ENCODE results near the gene PCGF6.
"Not testable (repeated sequence)": the region's sequence is repeated elsewhere in the genome, so short reads cannot be mapped to it uniquely, and the experiment has no call there.

Gene PCGF6

DNA sequence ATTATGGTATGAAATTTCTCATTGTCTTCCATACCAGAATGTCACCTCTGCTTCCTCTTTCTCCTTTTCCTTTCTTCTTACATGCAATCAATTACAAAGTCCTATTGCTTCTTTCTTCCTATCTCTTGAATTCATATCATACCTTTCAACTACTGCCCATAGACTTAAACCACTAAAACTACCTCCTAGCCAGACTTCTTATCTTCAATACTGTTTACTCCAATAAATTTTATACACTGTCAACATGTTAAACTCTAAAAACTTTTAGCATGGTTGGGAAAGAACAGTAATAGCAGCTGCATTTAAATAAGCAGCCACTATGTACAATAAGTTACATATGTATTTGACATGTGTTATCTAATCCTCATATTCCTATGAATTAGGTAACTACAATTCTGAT lies 34.9 kb downstream of the PCGF6 start:
- DNase-seq (ENCODE audit: low spot score), result no peak

DNA sequence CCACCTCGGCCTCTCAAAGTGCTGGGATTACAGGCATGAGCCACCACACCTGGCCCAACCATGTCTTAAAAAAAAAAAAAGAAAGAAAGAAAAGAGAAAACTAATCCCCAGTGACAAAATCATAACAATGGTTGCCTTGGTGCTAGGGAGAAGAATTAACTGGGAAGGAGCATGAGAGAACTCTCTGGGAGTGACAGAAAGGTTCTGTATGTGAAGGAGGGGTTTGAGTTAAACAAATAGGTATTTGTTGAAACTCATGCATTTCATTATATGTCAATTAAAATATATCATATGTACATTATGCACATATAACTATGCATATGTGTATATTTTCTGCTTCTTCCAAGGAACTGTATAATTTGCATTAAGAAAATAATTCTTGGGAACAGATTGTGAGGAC lies 40.7 kb downstream of the PCGF6 start:
- DNase-seq (ENCODE audit: low spot score), result no peak

DNA sequence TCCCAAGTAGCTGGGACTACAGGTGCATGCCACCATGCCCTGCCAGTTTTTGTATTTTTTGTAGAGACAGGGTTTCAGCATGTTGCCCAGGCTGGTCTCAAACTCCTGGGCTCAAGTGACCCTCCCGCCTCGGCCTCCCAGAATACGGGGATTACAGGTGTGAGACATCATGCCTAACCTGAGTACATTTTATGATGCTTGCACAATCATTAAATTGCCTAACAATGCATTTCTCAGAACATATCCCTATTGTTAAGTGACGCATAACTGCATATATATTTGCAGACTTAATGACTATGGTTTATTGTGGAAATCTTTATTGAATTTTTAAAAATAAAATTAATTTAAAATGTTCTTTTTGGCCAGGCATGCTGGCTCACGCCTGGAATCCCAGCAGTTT lies 43.3 kb downstream of the PCGF6 start:
- DNase-seq (ENCODE audit: low spot score), result no peak

DNA sequence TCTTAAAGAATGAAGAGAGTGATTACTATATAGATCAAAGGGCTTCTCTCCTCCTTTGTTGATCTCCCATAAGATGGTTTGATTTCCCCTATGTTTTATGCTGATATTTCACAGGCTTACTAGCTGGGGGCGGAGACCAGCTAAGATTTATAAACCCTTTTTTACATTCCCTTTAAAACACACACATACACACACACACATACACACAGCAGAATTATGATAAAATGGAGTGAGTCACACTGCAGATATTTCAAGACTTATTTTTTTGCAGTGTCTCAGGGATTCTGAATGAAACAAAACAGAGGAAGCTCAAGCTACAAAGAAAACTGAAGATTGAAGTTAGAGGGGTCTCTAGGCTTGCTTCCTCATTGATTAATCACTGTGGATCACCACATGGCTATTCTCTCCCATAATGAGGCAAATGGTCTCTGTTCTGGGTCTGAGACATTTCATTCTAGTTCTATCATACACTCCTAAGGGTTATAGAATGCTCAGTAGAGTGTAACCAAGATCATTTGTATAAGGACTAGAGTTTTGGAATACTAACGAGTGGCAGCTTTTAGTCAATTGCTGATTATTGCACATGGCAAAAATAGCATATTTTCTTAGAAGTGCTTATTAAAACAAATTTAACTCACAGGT lies 55.4 kb downstream of the PCGF6 start:
- no peak for DNase-seq (ENCODE audit: low spot score)

DNA sequence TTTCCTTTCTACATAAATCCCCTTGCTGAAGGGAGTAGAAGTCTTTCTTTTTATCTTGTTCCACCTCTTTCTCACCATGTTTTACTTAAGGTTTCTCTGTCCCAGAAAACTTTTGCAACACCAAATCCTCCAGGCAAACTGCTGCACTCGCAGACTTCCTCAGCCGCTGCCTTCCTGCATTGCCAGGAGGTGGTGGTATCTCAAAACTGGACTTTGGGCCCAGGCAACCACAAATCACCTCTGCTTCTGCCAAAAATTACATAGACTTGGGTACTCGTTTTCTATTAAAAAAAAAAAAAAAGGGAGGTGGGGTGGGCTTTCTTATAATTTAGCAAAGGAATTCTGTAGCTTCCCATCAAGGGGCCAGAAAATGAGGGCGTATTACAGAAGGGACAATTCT lies 59.4 kb downstream of the PCGF6 start:
- DNase-seq (ENCODE audit: low spot score), result no peak

DNA sequence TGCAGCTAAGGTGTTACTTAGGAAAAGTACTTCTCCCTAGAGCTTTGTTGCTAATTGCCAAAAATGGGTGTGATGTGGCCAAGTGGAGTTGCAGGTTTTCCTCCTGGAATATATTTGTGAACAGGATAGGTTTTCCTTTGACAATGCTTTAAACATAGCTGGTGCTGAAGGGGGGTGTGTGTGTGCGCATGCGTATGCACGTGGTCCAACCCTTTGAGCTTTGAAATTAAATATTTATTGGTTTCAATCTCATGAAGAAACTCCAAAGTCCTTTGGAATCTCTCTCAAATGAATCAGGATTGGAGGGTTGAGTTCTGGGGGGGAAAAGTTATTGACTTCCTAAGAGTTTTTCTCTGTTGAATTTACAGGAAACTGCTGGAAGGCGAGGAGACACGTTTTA lies 62.9 kb downstream of the PCGF6 start:
- no peak for DNase-seq (ENCODE audit: low spot score)

DNA sequence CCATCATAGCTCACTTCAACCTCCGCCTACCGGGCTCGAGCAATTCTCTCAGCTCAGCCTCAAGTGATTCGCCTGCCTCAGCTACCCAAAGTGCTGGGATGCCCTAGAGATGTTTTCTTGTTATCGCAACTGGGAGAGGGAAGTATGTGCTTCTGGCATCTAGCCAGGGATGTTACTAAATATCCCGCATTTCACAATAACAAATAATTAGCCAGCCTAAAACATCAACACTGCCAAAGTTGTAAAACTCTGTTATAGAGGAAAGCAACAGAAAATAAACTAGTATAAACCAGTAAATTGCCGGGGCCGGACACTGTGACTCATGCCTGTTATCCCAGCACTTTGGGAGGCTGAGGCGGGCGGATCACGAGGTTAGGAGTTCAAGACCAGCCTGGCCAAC lies 66.8 kb downstream of the PCGF6 start:
- DNase-seq (ENCODE audit: low spot score), result no peak

DNA sequence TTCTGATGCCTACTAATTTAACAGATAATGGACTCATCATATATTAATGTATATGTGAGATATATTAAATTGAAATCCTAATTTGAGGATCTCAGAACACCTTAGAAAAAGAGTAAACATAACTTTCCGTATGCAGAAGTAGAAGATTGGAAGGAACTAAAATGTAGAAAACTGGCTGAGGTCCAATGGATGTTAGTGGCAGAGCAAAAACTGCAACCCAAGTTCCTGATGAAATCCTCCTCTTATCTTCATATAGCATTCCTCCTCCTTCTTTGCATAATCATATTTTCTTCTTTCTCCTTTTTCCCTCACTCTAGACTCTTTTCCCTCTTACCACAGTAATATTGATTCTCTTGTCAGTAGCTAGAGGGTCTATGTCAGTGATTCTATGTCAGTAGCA lies 68.0 kb downstream of the PCGF6 start:
- no peak for DNase-seq (ENCODE audit: low spot score)

DNA sequence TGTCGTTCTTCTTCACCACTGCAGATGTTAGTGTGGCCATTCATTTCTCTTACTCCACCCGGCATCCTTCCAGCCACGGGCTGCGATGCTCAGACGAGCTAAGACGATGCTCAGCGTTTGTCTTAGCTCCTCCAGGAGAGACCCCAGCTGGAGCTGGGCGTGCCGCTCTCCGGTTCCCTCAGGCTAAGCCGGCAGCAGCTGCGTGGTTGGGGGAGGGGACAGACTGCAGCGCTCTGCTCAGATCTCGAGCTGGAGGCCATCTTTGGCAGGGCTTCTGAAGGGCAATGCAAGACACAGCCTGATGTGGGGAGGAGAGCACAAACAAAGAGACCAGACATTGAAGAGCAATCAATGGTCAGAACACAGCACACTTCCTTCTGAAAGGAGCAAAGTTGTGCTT lies 69.2 kb downstream of the PCGF6 start:
- DNase-seq (ENCODE audit: low spot score), result no peak

DNA sequence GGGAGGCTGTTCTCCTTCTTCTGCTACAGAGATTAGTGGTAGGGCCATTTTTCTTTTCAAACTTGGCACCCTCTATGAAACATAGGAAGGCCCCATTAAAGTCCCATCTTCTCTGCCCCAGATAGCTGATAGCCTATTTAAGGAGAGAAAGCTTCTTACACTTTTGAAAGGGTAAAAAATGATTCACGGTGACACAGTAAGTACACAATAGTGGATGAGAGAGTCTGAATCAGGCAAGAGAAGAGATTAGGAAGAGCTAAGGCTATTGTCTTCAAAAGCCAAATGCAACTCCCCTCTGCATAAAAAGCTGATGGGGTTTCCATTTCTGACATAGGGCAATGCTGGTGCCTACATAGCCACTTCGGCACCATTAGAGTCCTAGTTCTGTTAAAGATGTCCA lies 70.4 kb downstream of the PCGF6 start:
- no peak for DNase-seq (ENCODE audit: low spot score)

DNA sequence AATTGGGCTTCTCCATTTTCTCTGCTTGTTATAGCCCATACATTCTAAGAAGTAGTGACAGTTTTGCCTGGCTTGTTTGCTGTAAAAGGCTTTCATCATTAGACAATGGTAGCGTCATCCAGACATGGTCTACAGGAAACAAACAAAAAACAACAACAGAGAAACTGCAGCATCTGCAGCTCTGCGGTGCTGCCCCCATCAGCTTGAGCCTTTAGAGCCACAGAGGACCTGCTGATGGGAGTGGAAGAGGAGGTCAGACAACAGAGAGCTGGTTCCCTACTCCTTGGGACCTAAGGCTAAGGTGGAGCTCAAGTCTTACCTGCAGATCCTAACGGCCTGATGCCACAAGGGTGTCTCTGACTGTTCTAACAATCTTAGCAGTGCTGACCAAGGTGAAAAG lies 70.9 kb downstream of the PCGF6 start:
- DNase-seq (ENCODE audit: low spot score), result no peak

DNA sequence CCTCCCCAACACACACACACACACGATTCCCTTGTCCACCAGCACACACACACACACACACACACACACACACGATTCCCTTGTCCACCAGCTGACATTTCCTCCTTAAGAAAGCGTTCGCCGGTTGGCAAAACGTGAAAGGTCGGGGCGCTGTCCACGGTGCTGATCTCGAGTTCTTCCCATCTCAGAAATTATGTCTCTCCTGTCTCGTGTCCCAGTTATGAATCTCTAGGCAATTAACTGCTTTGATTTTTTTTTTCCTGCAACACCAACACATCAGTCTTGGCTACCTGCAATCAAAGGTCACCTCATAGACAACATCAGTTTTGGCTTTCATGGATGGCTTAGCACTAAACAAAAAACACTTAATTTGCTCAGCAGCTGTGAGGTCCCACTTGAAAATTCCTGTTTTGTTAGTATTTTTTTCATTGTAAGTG lies 72.1 kb downstream of the PCGF6 start:
- DNase-seq (ENCODE audit: low spot score), result peak; percentile 45

DNA sequence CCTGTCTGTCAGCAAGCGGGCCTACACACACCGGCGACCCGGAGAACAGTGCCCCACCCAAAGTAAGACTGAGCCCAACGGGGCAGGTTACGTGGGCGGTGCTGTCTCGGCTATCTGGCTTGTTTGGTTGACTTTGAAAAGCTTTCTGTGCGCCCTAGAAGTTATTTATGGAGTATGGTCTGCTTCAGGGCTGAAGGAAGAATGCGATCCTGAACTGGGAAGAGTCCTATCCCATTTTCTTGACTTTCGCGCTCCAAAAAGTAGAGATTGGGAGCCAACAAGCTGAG lies 72.5 kb downstream of the PCGF6 start:
- DNase-seq (ENCODE audit: low spot score), result no peak

DNA sequence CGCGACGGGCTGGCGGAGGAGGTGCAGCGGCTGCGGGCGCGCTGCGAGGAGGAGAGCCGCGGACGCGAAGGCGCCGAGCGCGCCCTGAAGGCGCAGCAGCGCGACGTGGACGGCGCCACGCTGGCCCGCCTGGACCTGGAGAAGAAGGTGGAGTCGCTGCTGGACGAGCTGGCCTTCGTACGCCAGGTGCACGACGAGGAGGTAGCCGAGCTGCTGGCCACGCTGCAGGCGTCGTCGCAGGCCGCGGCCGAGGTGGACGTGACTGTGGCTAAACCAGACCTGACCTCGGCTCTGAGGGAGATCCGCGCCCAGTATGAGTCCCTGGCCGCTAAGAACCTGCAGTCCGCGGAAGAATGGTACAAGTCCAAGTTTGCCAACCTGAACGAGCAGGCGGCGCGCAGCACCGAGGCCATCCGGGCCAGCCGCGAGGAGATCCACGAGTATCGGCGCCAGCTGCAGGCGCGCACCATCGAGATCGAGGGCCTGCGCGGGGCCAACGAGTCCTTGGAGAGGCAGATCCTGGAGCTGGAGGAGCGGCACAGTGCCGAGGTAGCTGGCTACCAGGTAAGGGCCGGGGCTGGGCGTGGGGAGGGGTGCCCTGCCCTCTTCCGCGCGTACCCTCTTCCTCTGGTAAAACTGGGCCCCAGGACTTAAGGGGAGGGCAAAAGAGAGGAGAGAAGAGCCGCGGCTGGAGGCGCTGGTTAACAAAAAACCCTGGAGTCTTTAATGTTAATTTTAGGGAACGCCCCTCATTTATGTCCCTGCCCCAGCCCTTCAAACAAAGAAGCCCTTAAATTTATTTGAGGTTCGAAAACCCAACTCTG lies 73.0 kb downstream of the PCGF6 start:
- no peak for DNase-seq (ENCODE audit: low spot score)

DNA sequence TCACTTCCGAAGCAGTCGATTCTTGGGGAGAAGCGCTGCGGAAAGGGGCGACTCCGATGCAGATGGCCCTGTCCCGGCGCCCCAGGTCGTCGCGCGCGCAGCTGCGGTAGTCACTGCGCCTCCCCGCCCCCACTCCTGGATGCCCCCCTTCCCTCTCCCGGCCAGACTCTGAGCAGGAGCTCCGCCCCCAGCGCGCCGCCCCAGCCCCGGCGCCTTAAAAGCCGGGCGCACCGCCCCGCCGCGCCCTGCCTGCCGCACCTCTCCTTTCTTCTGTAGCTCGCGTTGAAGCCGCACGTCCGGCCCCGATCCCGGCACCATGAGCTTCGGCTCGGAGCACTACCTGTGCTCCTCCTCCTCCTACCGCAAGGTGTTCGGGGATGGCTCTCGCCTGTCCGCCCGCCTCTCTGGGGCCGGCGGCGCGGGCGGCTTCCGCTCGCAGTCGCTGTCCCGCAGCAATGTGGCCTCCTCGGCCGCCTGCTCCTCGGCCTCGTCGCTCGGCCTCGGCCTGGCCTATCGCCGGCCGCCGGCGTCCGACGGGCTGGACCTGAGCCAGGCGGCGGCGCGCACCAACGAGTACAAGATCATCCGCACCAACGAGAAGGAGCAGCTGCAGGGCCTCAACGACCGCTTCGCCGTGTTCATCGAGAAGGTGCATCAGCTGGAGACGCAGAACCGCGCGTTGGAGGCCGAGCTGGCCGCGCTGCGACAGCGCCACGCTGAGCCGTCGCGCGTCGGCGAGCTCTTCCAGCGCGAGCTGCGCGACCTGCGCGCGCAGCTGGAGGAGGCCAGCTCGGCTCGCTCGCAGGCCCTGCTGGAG lies 73.8 kb downstream of the PCGF6 start, which contains the start of gene INA:
Gene INA (plus strand): TSS at position 243 of the 817 bp plus-strand sequence. CDS start 74 bp downstream, at position 317.
- no peak for DNase-seq (ENCODE audit: low spot score)

DNA sequence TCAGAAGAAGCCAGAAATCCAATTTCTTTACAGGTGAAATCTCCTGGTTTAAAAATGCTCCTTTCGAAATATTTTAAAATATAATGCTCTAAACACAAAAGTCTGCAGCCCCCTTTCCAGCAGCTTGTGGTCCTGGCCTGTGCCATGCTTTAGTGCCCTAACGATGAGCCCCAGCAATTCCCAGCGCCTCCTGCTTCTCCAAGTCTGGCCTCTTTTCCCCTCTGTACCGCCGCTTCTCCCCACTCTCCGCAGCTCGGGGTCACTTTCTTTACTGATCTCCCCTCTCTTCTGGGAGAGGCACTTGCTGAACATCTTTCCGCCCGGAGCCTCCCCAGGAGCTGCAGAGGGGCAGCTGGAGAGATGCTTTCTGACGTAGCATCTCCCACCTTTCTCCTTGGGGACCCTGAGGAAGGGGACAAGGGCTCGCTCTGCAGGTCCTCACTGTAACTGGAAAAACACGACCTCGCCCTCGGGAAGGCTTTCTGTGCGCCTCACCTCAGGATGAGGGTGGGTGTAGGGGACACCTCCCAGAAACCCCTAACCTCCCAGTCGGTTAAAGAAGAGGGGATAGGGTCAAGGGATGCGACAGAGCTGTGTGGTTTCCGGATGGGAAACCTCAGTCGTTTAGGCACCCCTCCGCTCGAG lies 74.6 kb downstream of the PCGF6 start:
- no peak for DNase-seq (ENCODE audit: low spot score)

DNA sequence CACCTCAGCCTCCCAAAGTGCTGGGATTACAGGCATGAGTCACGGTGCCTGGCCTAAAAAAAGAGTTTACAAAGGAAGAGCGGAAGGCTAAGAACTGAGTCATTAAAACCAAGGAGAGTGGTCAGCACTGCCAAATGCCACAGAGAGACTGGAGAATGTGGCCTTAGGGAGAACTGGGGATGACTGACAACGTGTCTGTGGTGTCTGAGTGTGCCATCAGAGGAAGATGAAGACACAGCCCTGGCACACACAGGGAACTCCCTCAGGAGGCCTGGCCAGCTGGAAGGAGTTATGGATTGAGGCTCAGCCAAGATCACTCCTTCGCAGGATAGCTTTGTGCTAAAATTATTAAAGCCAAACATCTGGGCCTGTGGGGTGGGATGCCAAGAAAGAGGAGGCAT lies 77.9 kb downstream of the PCGF6 start:
- no peak for DNase-seq (ENCODE audit: low spot score)

DNA sequence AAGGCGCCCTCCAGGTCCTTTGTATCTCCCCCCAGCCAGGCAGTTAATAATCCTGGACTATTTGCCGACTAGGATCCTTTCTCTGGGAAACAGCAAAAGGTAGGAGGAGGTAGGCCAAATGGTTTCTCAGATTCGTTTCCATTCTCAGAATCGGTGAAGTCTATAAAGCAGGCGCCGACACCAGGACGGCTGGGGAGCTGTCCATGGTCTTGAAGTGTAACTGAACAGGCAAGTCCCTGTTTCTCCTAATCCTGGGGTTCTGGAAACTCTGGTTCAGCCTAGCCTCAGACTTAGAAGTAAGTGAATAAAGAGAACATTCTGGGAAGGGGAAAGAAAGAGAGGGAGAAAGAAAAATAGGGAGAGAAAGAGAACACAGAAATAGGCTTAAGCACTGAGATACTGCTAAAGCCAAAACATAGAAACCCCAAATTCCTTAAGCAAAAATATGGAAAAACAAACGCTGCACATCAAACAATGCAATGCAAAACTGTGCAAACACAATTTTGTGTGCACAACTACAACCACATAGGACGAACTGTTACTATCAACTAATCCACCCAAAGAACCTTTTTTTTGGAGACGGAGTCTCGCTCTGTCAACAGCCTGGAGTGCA lies 85.1 kb downstream of the PCGF6 start:
- peak; percentile 61 for DNase-seq (ENCODE audit: low spot score)

DNA sequence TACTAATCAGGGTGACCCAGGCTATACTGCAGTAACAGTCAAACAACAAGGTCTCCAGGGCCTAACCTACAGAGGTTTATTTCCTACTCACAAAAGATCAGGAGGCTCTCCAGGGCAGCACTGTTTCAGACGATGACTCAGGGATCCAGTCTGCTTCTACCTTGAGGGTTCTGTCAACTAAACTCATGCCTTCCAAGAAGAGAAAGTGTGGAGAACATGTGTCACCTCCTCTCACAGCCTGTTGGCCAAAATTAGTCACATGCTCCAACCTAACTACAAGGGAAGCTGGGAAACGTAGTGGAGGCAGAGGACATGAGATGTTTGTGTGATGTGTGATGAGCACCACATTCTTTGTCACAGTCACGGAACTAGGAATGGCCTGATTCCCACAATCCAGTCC lies 88.7 kb downstream of the PCGF6 start:
- no peak for DNase-seq (ENCODE audit: low spot score)

DNA sequence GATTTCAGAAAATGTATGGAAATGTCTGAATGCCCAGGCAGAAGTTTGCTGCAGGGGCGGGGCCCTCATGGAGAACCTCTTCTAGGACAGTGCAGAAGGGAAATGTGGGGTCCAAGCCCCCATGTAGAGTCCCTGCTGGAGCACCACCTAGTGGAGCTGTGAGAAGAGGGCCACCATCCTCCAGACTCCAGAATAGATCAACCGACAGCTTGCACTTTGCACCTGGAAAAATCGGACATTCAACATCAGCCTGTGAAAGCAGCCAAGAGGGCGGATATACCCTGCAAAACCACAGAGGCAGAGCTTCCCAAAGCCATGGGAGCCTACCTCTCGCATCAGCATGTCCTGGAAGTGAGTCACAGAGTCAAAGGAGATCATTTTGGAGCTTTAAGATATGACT lies 91.0 kb downstream of the PCGF6 start:
- DNase-seq (ENCODE audit: low spot score), result no peak

DNA sequence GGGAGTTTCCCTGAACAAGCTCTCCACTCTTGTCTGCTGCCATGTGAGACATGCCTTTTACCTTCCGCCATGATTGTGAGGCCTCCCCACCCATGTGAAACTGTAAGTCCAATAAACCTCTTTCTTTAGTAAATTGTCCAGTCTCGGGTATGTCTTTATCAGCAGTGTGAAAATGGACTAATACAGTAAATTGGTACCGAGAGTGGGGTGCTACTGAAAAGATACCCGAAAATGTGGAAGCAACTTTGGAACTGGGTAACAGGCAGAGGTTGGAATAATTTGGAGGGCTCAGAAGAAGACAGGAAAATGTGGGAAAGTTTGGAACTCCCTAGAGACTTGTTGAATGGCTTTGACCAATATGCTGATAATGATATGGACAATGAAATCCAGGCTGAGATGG lies 92.0 kb downstream of the PCGF6 start:
- not testable (repeated sequence) for DNase-seq (ENCODE audit: low spot score)

DNA sequence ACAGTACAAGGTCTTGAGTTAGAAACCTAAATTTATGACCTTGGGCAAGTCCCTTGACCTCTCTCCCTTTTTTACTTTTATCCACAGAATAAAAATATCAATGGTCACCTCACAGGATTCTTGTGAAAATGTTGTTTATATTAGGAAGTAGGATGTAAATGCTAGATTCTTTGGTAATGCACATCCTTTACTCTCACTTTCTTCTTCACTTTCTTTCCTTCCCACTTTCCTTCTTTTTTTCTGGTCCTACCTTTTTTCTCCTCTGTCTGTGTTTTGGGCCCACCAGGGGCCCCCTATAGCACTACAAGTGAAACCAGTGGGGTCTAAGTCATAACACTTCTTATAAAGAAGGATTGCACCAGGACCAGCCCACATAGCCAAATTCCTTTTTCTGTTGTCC lies 93.1 kb downstream of the PCGF6 start:
- no peak for DNase-seq (ENCODE audit: low spot score)

Measured in HuH-7 (cell line).